COR-L47 (cell line): ENCODE measurements around the gene THADA.
"Not testable (repeated sequence)": the region's sequence is repeated elsewhere in the genome, so short reads cannot be mapped to it uniquely, and the experiment has no call there.

Experiments used
- DNase-seq: peaks from one replicate; lab custom pipeline; 2025; lab: John Stamatoyannopoulos, UW

The THADA gene

GRCh38 chr2:43465234-43465633, 130.6 kb downstream of the THADA start:
- DNase-seq = no peak

- DNase-seq = no peak
These were observed 131.2 kb downstream of the THADA start for GRCh38 chr2:43464590-43464989.

DNA sequence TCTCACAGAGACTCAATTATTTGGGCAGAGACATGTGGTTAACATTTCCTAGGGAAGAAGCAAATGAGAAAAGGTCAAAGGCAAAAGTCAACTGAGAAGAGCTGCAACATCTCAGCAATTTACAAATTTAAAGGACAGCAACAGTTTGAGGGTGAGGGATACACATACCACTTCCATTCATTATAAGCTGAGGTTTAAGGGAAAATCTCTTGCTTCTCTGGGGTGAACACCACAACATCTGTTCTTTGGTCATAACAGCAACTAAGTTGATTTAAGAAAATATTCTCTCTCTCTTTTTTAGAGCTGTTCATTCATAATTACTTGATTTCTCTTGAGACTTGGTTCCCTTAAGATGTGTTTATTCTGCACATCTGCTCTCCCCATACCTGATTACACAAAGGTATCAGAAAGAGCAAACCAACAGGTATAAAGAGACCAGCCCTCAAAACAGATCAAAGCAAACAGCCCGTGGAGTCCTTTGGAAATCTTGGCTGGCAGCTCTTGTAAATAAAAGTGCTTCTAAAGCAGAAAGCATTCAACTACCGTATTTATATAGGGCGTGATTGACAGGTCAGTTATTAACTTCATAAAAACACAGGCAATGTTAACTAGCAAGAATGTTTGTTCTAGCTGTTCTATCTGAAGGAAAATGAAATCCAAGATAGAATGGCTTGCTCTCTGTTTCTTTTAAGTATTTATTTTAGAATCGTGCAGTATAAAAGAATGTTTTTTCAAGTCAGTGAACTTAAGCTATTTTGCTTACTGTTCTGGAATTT, 132.8 kb downstream of the THADA start:
- peak; percentile 70 for DNase-seq

DNA sequence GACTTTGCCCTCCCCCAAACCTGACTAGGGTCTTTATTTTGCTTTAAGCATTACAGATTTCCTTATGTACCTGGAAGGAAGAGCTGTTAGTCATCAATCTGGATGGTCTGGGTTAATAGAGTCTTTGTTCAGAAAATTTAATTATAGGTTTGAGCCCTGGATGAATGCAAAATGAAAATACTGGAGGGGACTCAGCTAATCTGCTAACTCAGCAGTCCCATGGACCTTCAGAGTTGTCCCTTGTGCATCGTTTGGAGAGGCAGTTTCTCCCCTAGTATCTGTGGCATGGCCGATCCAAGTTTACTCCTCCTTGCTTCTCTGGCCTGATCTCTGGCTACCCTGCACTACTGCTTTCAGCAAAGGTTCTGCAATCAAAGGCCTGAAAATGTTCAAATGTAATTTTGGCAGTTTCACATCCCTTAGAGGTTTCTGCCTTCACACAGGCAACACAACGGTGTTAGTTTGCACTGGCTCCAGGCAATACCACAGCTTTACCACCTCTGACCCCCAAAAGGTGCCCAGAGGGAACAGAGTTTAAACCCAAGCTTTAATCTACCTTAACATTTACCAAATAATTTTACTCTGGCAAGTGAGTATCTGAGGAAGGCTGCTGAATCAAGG, 134.3 kb downstream of the THADA start:
- no peak for DNase-seq

- no peak for DNase-seq
These were observed 135.1 kb downstream of the THADA start for GRCh38 chr2:43460611-43461365.

DNA sequence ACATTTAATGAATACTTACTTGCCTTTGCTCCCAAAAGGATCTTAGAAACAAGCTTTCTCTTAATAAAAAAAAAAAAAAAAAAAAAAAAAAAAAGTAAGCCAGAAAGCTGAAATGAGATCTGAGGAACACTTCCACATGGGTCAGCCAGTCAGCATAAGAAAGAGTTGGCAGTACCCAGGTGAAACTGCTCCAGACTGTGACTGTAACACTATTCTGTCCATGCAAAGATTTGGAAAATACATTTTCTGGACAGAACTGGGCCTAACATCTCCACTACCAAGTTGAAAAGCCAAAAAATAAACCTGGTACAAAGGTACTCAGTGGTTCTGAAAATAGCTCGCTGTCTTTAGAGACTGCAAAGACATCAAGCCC, 135.7 kb downstream of the THADA start:
- no peak for DNase-seq

DNA sequence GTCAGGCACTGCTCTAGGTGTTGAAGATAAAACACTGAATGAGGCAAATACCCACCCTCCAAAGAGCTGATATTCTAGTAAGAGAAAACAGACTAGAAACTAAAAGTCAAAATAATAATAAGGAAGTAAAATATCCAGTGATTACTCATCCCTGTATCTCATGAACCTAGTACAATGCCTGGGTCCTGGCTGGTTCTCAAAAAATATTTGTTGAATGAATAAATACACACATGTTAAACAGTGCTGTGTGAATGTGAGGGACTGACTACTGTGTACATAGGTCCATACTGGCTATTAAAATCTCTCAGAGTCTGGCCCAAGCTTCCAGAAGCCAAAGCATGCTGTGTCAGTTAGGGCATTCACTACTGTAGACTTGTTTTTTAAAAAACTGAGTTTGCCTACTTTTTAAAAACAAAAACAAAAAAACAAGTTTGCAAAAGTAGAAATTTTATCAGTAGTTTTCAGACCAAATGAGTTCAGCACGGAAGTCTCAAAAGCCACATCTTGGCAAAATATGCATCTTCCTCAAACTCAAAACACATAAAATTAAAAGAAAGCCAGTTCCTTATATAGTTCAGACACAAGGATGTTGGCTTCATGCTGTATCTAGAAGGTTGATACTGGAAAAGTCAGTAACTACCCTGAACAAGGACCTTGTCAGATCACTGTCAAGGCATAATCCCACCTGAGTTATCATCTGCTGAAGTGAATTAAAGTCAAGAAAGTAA, 136.2 kb downstream of the THADA start:
- no peak for DNase-seq

- no peak for DNase-seq
These were observed 137.7 kb downstream of the THADA start for GRCh38 chr2:43458014-43458628.

DNA sequence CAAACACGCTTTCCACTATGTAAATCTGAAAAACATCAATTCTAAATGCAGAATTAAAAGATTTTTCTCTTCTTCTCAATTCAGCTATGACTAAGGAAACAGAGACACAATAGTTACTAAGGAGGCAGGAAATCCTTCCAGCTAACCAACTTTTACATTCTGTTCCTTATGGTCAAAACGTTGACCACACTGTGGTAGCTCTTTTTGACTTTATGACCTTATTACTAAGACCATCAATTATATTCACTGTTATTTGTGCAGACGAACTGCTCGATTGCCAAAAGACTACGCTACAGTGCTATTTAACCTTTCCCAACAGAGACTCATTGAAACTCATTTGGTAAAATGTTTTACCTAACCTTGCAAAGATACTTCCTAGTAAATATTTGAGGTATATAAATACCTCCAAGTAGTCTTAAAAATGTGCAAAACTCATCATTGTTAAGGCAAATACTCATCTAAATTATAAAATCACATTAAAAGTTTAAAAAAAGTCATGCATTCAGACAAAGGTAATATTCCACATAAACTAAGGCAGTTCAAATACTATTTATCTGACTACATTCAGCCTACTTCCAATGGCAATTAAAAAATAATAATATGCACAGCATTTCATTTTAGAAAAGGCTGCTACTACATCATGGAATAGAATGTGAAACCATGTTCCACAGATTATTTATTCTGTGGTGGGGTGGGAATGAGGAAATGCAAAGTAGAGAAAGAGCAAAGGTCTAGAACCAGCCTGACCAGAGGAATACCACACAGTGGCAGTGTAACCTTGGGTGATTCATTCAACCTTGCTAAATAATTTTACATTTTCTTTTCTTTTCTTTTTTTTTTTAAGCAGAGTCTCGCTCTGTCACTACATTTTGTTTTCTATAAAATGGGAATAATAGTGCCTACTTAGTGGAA, 139.9 kb downstream of the THADA start:
- DNase-seq = no peak

DNA sequence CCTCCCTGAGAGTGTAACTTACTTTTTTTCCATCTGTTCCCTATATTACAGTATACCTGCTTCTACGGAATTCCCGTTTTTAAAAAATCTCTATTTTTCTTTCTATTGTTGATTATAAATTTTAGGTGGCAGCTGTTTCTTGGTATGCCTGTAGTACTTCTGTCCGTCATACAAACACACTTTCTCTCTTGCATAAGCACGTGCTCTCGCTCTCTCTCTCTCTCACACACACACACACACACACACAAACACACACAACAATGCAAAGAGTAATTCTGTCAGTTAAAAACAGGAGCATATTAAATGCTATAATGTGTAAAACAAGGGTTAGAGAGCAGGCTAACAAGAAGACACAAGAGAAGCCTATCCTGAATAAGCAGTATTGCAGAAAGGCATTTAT, 140.5 kb downstream of the THADA start:
- DNase-seq = no peak

DNA sequence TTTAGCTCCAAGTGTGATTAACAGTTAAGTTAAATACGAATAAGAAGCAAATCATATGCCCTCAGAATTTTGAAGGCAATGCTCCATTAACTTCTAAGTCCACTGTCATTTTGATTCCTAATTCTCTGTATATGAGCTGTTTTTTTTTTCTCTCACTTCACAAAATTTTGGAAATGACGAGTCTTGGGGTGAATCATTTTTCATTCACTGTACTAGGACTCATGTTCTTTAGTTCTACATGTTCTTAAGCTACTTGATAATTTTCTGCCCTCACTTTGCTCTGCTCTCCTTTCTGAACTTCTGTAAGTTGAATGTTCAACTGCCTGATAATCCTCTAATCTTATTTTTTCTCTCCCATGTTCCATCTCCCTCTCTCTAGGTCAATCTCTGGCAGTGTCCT, 141.0 kb downstream of the THADA start:
- no peak for DNase-seq

GRCh38 chr2:43453179-43454170, 142.4 kb downstream of the THADA start:
- no peak for DNase-seq

- no peak for DNase-seq
These were observed 143.5 kb downstream of the THADA start for GRCh38 chr2:43452318-43452731.

DNA sequence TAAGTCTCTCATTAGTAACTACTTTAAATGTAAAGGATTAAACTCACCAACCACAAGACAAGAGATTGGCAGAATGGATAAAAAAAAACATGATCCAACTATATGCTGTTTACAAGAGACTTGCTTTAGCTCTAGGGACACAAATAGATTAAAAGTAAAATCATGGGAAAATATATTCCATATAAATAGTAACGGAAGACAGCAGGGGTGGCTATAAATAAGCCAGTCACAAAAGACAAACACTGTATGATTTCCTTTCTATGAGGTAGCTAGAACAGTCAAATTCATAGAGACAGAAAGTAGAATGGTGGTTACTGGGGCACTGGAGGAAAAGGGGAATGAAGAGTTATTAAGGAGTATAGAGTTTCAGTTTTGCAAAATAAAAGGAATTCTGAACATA, 145.2 kb downstream of the THADA start:
- no peak for DNase-seq

DNA sequence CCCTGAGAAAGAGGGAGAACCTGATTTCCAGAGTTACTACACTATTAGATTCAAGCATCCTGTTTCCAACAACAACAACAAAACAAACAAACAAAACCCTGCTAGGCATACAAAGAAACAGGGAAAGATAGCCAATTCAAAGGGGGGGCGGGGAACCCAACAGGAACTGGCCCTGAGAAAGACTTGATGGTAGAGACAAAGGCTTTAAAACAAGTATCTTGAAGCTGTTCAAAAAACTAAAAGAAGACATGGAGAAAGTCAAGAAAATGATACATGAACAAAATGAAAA, 147.1 kb downstream of the THADA start:
- DNase-seq = no peak

DNA sequence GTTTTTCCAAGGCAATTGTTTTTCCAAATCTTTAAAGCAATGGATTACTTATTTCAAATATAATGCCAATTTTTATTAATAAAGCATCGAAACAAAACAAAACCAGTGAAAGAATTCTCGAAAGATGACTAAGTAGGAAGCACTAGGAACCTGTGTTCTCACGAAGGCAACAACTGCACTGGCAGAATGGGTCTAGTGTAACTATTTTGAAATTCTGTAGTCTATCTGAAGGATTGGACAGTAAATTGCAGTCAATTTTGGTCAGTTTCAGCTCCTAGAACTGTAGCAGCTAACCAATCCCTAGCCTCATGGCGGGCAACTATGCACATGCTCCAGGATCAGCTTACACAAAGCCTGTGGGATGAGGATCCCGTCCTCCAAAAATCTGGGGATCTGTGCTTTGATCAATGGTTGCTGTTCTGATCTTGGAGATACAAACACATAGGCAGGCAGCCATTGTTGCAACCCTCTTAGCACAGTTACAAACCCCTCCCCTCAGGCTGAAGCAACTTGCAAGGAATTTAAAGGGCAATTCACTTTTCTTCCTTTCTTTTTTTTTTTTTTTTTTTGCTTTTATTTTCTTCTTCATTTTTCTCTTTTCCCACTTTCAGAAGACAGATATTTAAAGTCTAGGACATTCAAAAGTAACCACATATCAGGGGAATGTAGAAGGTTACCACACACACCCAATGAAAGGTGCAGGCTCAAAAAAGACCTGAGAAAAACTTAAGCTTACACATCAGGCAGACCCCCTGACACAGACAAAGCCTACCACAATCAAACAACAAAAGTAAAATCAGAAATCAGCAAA, 147.6 kb downstream of the THADA start:
- no peak for DNase-seq

GRCh38 chr2:43446755-43447154, 149.1 kb downstream of the THADA start:
- DNase-seq = not testable (repeated sequence)

DNA sequence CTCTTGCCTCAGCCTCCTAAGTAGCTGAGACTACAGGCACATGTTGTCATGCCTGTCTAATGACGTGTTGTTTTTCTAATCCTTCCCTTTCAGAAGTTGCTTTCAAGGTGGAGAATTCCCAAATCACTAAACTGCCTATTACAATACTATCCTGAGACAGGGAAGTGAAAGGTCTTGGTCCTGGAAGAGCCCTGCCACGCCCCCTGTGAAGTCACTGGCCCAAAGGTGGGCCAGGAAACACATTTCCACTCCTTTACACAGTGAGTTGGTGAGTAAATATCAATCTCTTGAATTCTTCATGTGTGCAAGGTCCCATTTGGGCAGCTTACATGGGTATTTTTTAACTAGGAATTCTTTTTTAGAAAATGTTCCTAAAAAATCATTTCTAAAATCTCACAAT, 150.1 kb downstream of the THADA start:
- DNase-seq = no peak
